ENCODE results near the gene GNAT2.

DNA sequence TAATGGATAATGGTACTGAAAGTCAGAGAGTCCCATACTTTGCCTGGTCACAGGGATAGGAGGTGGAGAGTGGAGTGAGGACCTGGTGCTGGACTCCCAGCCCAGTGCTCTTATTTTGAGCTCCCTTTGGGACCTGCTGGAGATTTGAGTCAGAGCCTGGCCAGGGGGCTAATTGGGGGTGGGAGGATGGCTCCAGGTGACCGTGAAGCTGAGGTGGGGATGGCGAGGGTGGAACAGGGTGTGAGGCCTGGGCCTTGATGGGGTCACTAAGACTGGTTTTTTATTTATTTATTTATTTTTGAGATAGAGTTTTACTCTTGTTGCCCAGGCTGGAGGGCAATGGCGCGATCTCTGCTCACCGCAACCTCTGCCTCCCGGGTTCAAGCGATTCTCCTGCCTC, 18.0 kb upstream of the GNAT2 start:
- no peak for TF ChIP-seq EZH2 (IDR thresholded peaks at IDR 0.05; ENCODE audit: borderline replicate concordance, low read depth, low read length, severe bottlenecking)
- TF ChIP-seq CTCF (IDR thresholded peaks at IDR 0.05; ENCODE audit: extremely low read depth in 1 of 2, insufficient read depth in 1 of 2, low read depth in 1 of 2, low read length in 2 of 2), result no peak
- TF ChIP-seq, protein P1, sequence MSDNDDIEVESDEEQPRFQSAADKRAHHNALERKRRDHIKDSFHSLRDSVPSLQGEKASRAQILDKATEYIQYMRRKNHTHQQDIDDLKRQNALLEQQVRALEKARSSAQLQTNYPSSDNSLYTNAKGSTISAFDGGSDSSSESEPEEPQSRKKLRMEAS (IDR thresholded peaks at IDR 0.05; ENCODE audit: insufficient read depth, insufficient read length), result no peak

Data from endothelial cell of umbilical vein (primary cell).